Neutrophil (primary cell): Measurements from ENCODE around the gene BCCIP.

Experiments used
- H3K27ac ChIP-seq: fragments of 200-600 bp; sonication (generic); 2 replicates; pipeline ENCODE4 v1.5.1; 2016; ENCODE audit warnings: mild to moderate bottlenecking, moderate library complexity
- H3K27me3 ChIP-seq: fragments of 200-600 bp; sonication (generic); 2 replicates; pipeline ENCODE4 v1.6.0; 2016; ENCODE audit warnings: mild to moderate bottlenecking
- H3K36me3 ChIP-seq: fragments of 200-600 bp; sonication (generic); 2 replicates; pipeline ENCODE4 v1.5.1; 2017
- H3K4me1 ChIP-seq, 2 experiments: fragments of 200-600 bp in 1 of 2; sonication (generic) in 1 of 2; 1 replicate in 1 of 2; 2 replicates in 1 of 2; pipeline versions ENCODE4 v1.5.1 to v1.6.1; 2013 to 2016; ENCODE audit warnings: low read depth in 1 of 2, low read length in 1 of 2, mild to moderate bottlenecking in 1 of 2, moderate library complexity in 1 of 2; ENCODE audit not compliant: control insufficient read depth in 1 of 2, insufficient read depth in 1 of 2
- H3K4me3 ChIP-seq, 2 experiments: fragments of 200-600 bp in 1 of 2; sonication (generic) in 1 of 2; 1 replicate in 1 of 2; 2 replicates in 1 of 2; pipeline ENCODE4 v1.5.1; 2013 to 2016; ENCODE audit warnings: low read depth in 1 of 2, low read length in 1 of 2, mild to moderate bottlenecking in 1 of 2, moderate library complexity in 1 of 2
- H3K9me3 ChIP-seq: fragments of 200-600 bp; sonication (generic); 2 replicates; pipeline ENCODE4 v1.5.1; 2016
- CTCF ChIP-seq: fragments of 200-600 bp; sonication (generic); IDR thresholded peaks from 2 replicates; pipeline ENCODE4 v1.5.1; 2016; ENCODE audit warnings: antibody characterized with exemption

BCCIP gene

GRCh38 chr10:125812128-125812750, 11.1 kb upstream of the BCCIP start:
- Histone ChIP-seq H3K36me3 (peaks cover 23% of the 10 kb centered on the region), H3K4me3 (no peak overlapping the region), H3K4me1 (no peaks in the 10 kb centered on the region), H3K9me3 (no peaks in the 10 kb centered on the region), H3K27ac (no peak overlapping the region), H3K27me3 (no peaks in the 10 kb centered on the region)
- no peak for TF ChIP-seq CTCF

GRCh38 chr10:125815764-125816163, 7.6 kb upstream of the BCCIP start:
- H3K27me3 ChIP-seq = no peaks in the 10 kb centered on the region
- no peak overlapping the region for H3K4me3 ChIP-seq
- H3K9me3 ChIP-seq = no peaks in the 10 kb centered on the region
- no peak for TF ChIP-seq CTCF
- no peaks in the 10 kb centered on the region for H3K4me1 ChIP-seq
- H3K27ac ChIP-seq = no peak overlapping the region
- peaks cover 20% of the 10 kb centered on the region for H3K36me3 ChIP-seq

GRCh38 chr10:125816548-125816947, 6.8 kb upstream of the BCCIP start:
- no peak for TF ChIP-seq CTCF
- no peaks in the 10 kb centered on the region for H3K9me3 ChIP-seq
- no peaks in the 10 kb centered on the region for H3K4me1 ChIP-seq
- H3K27me3 ChIP-seq = no peaks in the 10 kb centered on the region
- H3K36me3 ChIP-seq = peaks cover 20% of the 10 kb centered on the region
- no peak overlapping the region for H3K4me3 ChIP-seq
- H3K27ac ChIP-seq = no peak overlapping the region

GRCh38 chr10:125817337-125817946, 5.9 kb upstream of the BCCIP start:
- Histone ChIP-seq H3K4me1 (peaks cover 2 to 4% of the 10 kb centered on the region in 2 experiments), H3K9me3 (no peaks in the 10 kb centered on the region), H3K4me3 (no peak overlapping the region), H3K36me3 (peaks cover 20% of the 10 kb centered on the region), H3K27ac (no peak overlapping the region), H3K27me3 (no peaks in the 10 kb centered on the region)
- TF ChIP-seq CTCF = no peak

- H3K36me3 ChIP-seq = no peaks in the 10 kb centered on the region
- peaks cover 18 to 19% of the 10 kb centered on the region in 2 experiments for H3K4me1 ChIP-seq
- H3K27ac ChIP-seq = no peak overlapping the region
- no peaks in the 10 kb centered on the region for H3K27me3 ChIP-seq
- no peaks in the 10 kb centered on the region for H3K9me3 ChIP-seq
- no peak for TF ChIP-seq CTCF
- H3K4me3 ChIP-seq = no peak overlapping the region
Measured at GRCh38 chr10:125820701-125821100, 2.6 kb upstream of the BCCIP start.
